Transverse colon (tissue), 4 donors: Measurements from ENCODE around the gene USP37.

Experiments
- EP300 ChIP-seq: sonication (generic); formaldehyde crosslinking; IDR thresholded peaks from one replicate; pipeline ENCODE4 v1.6.1; 2017; ENCODE audit warnings: antibody characterized with exemption, low read depth
- POLR2A ChIP-seq: fragments of 450-650 bp; IDR thresholded peaks from one replicate; pipeline ENCODE4 v1.6.1; 2016; ENCODE audit warnings: antibody characterized with exemption, mild to moderate bottlenecking, moderate library complexity
- POLR2AphosphoS5 ChIP-seq, 3 donors: sonication (generic); formaldehyde crosslinking; IDR thresholded peaks; one replicate each; pipeline ENCODE4 v1.6.1; 2016; ENCODE audit warnings: antibody characterized with exemption in 3 of 3
- TF ChIP-seq, protein P1 (sequence below), 5 experiments: fragments of 200-600 bp in 3 of 5; fragments of 450-650 bp in 2 of 5; sonication (generic) in 3 of 5; IDR thresholded peaks; 1 replicate in 2 of 5; 2 replicates in 3 of 5; pipeline ENCODE4 v1.5.1; 2016 to 2017; ENCODE audit warnings: antibody characterized with exemption in 5 of 5, inconsistent platforms in 3 of 5, mild to moderate bottlenecking in 2 of 5, moderate library complexity in 1 of 5

DNA sequence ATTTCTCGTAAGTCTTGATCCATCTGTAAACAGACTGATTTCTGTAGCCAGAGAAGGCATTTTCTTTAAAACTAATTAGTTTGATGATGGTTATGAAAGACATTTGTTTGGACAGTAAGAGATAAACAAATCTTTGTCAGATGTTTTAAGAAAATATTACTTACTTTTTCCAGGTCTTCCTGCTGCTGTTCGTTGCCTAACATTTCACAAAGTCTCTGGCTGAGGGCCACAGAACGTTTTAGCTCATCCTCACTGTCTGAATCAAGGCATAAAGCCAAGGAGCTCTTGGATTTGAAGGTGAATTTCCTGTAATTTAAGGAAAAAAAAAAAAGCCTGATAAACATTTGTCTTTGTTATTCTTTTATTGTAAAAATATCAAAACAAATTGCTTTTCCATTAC is 91.5 kb downstream of the USP37 start:
- no peak for TF ChIP-seq POLR2A
- TF ChIP-seq, protein P1, sequence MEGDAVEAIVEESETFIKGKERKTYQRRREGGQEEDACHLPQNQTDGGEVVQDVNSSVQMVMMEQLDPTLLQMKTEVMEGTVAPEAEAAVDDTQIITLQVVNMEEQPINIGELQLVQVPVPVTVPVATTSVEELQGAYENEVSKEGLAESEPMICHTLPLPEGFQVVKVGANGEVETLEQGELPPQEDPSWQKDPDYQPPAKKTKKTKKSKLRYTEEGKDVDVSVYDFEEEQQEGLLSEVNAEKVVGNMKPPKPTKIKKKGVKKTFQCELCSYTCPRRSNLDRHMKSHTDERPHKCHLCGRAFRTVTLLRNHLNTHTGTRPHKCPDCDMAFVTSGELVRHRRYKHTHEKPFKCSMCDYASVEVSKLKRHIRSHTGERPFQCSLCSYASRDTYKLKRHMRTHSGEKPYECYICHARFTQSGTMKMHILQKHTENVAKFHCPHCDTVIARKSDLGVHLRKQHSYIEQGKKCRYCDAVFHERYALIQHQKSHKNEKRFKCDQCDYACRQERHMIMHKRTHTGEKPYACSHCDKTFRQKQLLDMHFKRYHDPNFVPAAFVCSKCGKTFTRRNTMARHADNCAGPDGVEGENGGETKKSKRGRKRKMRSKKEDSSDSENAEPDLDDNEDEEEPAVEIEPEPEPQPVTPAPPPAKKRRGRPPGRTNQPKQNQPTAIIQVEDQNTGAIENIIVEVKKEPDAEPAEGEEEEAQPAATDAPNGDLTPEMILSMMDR (IDR thresholded peaks at IDR 0.05), result no peak
- no peak for TF ChIP-seq POLR2AphosphoS5 (IDR thresholded peaks at IDR 0.05)
- no peak for TF ChIP-seq EP300
